ENCODE results near the gene REG3A.

The REG3A gene

DNA sequence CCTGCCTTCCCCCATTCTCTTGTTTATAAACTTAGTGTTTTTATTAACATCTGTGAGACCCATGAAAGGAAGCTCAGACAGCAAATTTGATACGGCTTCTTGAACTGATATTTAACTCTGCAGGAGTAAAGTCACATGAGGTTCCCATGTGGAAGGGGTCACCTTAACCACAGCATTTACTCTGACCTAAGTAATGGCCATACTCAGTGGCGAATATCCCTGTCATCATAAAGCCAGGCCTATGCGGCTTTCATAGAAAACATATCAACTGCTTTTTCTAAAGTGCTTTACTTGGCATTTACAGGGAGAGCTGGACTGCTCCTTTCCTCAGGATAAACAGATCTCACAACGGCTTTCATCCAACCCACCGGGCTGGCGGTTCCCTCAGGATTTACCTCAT lies 30.3 kb downstream of the REG3A start:
- no peaks in the 10 kb centered on the region for H3K36me3 ChIP-seq
- H3K27ac ChIP-seq = no peak overlapping the region
- TF ChIP-seq, protein P1, sequence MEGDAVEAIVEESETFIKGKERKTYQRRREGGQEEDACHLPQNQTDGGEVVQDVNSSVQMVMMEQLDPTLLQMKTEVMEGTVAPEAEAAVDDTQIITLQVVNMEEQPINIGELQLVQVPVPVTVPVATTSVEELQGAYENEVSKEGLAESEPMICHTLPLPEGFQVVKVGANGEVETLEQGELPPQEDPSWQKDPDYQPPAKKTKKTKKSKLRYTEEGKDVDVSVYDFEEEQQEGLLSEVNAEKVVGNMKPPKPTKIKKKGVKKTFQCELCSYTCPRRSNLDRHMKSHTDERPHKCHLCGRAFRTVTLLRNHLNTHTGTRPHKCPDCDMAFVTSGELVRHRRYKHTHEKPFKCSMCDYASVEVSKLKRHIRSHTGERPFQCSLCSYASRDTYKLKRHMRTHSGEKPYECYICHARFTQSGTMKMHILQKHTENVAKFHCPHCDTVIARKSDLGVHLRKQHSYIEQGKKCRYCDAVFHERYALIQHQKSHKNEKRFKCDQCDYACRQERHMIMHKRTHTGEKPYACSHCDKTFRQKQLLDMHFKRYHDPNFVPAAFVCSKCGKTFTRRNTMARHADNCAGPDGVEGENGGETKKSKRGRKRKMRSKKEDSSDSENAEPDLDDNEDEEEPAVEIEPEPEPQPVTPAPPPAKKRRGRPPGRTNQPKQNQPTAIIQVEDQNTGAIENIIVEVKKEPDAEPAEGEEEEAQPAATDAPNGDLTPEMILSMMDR (IDR thresholded peaks at IDR 0.05; ENCODE audit: low read depth, low read length) = no peak
- DNase-seq = no peak
- no peak overlapping the region for H3K4me3 ChIP-seq (ENCODE audit: low read depth, low read length)
- H3K27me3 ChIP-seq (ENCODE audit: insufficient read depth, low read depth, severe bottlenecking) = peaks cover 57% of the 10 kb centered on the region
- H3K9me3 ChIP-seq (ENCODE audit: severe bottlenecking) = no peaks in the 10 kb centered on the region

DNA sequence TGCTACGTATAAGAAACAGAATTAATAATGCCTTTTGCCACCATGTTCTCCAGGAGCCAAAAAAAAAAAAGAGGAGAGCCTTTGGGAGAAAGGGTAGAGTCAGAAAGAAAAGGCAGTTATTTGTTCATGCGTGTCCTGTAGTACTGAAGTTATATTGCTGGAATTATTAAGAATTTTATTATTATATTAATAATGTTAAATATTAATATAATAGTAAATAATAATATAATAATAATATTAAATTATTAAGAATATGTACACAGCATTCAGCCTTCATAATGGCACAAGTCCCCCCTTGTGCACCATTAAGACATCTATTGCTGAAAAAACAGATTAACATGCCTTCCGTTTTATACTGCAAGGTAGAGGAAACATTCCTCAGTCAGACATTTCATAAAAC lies 31.1 kb downstream of the REG3A start:
- Histone ChIP-seq H3K27ac (no peak overlapping the region), H3K9me3 (ENCODE audit: severe bottlenecking) (no peaks in the 10 kb centered on the region), H3K36me3 (no peaks in the 10 kb centered on the region), H3K4me3 (ENCODE audit: low read depth, low read length) (no peak overlapping the region), H3K27me3 (ENCODE audit: insufficient read depth, low read depth, severe bottlenecking) (peaks cover 49% of the 10 kb centered on the region)
- TF ChIP-seq, protein P1 (IDR thresholded peaks at IDR 0.05; ENCODE audit: low read depth, low read length) = no peak
- DNase-seq = no peak

DNA sequence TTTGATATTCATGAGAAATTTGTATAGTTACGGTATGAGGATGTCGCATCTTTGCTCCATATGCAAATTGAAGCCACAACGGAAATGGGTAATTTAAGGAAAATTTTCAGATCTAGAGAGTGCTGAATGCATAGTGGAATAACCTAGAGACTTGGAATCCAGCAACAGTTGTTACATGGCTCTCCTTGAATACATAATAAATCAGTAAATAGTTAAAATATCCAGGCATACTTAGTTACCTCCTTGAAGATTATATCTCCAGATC lies 33.9 kb downstream of the REG3A start:
- Histone ChIP-seq H3K9me3 (ENCODE audit: severe bottlenecking) (no peaks in the 10 kb centered on the region), H3K36me3 (no peaks in the 10 kb centered on the region), H3K4me3 (ENCODE audit: low read depth, low read length) (no peak overlapping the region), H3K27ac (no peak overlapping the region), H3K27me3 (ENCODE audit: insufficient read depth, low read depth, severe bottlenecking) (peaks cover 40% of the 10 kb centered on the region)
- TF ChIP-seq, protein P1 (IDR thresholded peaks at IDR 0.05; ENCODE audit: low read depth, low read length) = no peak
- DNase-seq = no peak

DNA sequence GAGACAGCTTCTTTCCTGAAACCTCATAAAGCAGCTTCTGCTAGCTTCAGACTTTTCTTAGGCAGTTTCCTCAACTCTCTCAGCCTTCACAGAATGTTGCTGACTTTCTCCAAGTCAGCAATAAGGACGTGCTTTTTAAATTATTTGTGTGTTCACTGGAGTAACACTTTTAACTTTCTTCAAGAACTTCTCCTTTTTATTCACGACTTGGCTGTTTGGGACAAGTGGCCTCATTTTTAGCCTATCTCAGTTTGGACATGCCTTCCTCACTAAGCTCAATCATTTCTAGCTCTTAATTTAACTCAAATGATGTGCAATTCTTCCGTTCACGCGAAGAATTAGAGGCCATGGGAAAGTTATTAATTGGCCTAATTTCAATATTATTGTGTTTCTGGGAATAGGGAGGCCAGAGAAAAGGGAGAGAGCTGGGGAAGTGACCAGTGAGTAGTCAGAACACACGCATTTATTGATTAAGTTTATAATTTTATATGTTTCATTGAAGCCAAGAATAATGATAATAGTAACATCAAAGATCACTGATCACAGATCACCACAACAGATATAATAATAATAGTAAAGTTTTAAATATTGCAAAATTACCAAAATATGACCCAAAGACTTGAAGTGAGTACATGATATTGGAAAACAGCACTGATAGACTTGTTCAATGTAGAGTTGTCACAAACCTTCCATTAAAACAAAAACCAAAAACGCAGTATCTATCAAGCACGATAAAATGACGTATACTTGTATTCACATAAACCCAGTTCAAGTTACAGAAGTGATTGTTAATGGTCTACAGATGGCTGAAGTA lies 34.4 kb downstream of the REG3A start:
- H3K27me3 ChIP-seq (ENCODE audit: insufficient read depth, low read depth, severe bottlenecking) = peaks cover 34% of the 10 kb centered on the region
- H3K36me3 ChIP-seq = no peaks in the 10 kb centered on the region
- DNase-seq = no peak
- H3K27ac ChIP-seq = no peak overlapping the region
- TF ChIP-seq, protein P1 (IDR thresholded peaks at IDR 0.05; ENCODE audit: low read depth, low read length) = no peak
- no peak overlapping the region for H3K4me3 ChIP-seq (ENCODE audit: low read depth, low read length)
- no peaks in the 10 kb centered on the region for H3K9me3 ChIP-seq (ENCODE audit: severe bottlenecking)

DNA sequence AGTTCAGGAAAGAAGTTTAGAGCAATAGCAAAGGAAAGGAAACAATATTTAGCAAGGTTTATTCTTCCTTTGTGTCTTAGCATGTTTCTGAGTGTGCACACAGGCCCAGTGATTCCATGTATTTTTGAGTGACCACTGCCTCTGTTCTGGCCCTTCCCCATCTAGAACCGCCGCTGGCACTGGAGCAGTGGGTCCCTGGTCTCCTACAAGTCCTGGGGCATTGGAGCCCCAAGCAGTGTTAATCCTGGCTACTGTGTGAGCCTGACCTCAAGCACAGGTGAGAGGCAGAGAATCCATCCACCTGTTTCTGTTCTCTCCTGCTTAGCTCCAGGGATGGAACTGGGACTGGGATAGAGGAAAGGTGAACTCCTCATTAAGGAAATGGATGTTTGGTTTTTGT lies 36.9 kb downstream of the REG3A start:
- Histone ChIP-seq H3K36me3 (no peaks in the 10 kb centered on the region), H3K27ac (no peak overlapping the region), H3K4me3 (ENCODE audit: low read depth, low read length) (no peak overlapping the region), H3K27me3 (ENCODE audit: insufficient read depth, low read depth, severe bottlenecking) (peaks cover 28% of the 10 kb centered on the region), H3K9me3 (ENCODE audit: severe bottlenecking) (no peaks in the 10 kb centered on the region)
- DNase-seq = no peak
- TF ChIP-seq, protein P1 (IDR thresholded peaks at IDR 0.05; ENCODE audit: low read depth, low read length) = no peak

DNA sequence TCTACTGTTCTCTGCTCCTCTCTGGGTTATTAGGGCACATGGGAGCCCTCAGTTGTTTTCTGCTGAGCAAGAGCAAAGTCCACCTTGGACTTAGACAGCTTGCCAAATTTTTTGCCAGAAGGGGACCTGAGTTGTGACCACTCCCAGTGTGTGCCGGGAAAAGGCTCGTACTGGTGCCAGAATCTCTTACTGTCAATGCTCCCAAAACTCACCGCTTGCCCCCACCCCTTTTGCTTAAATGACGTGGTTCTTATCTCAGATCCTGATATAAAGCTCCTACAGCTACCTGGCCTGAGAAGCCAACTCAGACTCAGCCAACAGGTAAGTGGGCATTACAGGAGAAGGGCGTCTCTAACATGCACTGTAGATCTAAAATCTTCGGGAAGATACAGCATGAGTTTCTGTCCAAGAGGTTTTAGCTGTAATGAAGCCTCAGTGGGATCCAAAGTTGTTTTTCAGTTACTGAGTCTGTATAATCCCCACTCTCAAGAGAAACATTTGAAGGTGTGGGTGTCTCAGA lies 39.3 kb downstream of the REG3A start, which contains the start of gene REG1A:
TSS of gene REG1A (plus strand) at position 295 of the 520 bp plus-strand sequence. CDS start 374 bp downstream, outside the sequence.
- H3K9me3 ChIP-seq (ENCODE audit: severe bottlenecking) = no peaks in the 10 kb centered on the region
- H3K27me3 ChIP-seq (ENCODE audit: insufficient read depth, low read depth, severe bottlenecking) = peaks cover 20% of the 10 kb centered on the region
- TF ChIP-seq, protein P1 (IDR thresholded peaks at IDR 0.05; ENCODE audit: low read depth, low read length) = no peak
- H3K27ac ChIP-seq = no peak within 1 kb of the TSS
- H3K36me3 ChIP-seq = no peaks in the 10 kb centered on the region
- H3K4me3 ChIP-seq (ENCODE audit: low read depth, low read length) = no peak within 1 kb of the TSS
- DNase-seq = no peak

All from WERI-Rb-1 (cell line).